Brain microvascular endothelial cell (primary cell): ENCODE measurements around the gene SLC36A3.
"Not testable (repeated sequence)": the region's sequence is repeated elsewhere in the genome, so short reads cannot be mapped to it uniquely, and the experiment has no call there.

Experiments used
- DNase-seq: peaks from one replicate; pipeline ENCODE4 v3.0.0-alpha.2; 2020
- H3K27ac ChIP-seq: fragments of 250-450 bp; sonication (Bioruptor Pico); 2 replicates; pipeline ENCODE4 v1.5.1; 2020; ENCODE audit warnings: mild to moderate bottlenecking, moderate library complexity
- H3K27me3 ChIP-seq: fragments of 250-450 bp; sonication (Bioruptor Pico); replicated peaks from 2 replicates; pipeline ENCODE4 v1.5.1; 2020; ENCODE audit warnings: mild to moderate bottlenecking
- H3K36me3 ChIP-seq: fragments of 250-450 bp; sonication (Bioruptor Pico); replicated peaks from 2 replicates; pipeline ENCODE4 v1.5.1; 2020; ENCODE audit warnings: mild to moderate bottlenecking
- H3K4me3 ChIP-seq: 2 replicates; pipeline ENCODE4 v1.5.1; 2011; ENCODE audit warnings: low read depth, mild to moderate bottlenecking, control low read depth, low read length, moderate library complexity
- in situ Hi-C: cut with HindIII; loops from 2 replicates; pipeline ENCODE4 v1.10.0; 2017; ENCODE audit warnings: low sequenced_read_pairs, low pct_ligation_motif_present
- TF ChIP-seq, protein P1 (sequence below): IDR thresholded peaks from 2 replicates; pipeline ENCODE4 v1.5.1; 2011; ENCODE audit warnings: low read depth, mild to moderate bottlenecking, moderate library complexity, low read length, control low read depth, inconsistent platforms; ENCODE audit errors: missing control alignments

Gene SLC36A3

GRCh38 chr5:151248651-151249050 is 54.9 kb downstream of the SLC36A3 start:
- TF ChIP-seq, protein P1, sequence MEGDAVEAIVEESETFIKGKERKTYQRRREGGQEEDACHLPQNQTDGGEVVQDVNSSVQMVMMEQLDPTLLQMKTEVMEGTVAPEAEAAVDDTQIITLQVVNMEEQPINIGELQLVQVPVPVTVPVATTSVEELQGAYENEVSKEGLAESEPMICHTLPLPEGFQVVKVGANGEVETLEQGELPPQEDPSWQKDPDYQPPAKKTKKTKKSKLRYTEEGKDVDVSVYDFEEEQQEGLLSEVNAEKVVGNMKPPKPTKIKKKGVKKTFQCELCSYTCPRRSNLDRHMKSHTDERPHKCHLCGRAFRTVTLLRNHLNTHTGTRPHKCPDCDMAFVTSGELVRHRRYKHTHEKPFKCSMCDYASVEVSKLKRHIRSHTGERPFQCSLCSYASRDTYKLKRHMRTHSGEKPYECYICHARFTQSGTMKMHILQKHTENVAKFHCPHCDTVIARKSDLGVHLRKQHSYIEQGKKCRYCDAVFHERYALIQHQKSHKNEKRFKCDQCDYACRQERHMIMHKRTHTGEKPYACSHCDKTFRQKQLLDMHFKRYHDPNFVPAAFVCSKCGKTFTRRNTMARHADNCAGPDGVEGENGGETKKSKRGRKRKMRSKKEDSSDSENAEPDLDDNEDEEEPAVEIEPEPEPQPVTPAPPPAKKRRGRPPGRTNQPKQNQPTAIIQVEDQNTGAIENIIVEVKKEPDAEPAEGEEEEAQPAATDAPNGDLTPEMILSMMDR: no peak
- in situ Hi-C loops: no loop called here
- H3K36me3 ChIP-seq: no peaks in the 10 kb centered on the region
- DNase-seq: no peak
- H3K27ac ChIP-seq: no peak overlapping the region
- peaks cover 2% of the 10 kb centered on the region for H3K27me3 ChIP-seq
- no peak overlapping the region for H3K4me3 ChIP-seq

- Histone ChIP-seq H3K36me3 (no peaks in the 10 kb centered on the region), H3K4me3 (no peak overlapping the region), H3K27me3 (peaks cover 2% of the 10 kb centered on the region), H3K27ac (no peak overlapping the region)
- no peak for DNase-seq
- in situ Hi-C loops: no loop called here
- TF ChIP-seq, protein P1: no peak
Measured at GRCh38 chr5:151245680-151246219, 57.8 kb downstream of the SLC36A3 start.

GRCh38 chr5:151244206-151244605 is 59.4 kb downstream of the SLC36A3 start:
- in situ Hi-C loops: no loop called here
- TF ChIP-seq, protein P1: no peak
- no peak overlapping the region for H3K27ac ChIP-seq
- H3K4me3 ChIP-seq: no peak overlapping the region
- DNase-seq: no peak
- H3K36me3 ChIP-seq: no peaks in the 10 kb centered on the region
- peaks cover 2% of the 10 kb centered on the region for H3K27me3 ChIP-seq

DNA sequence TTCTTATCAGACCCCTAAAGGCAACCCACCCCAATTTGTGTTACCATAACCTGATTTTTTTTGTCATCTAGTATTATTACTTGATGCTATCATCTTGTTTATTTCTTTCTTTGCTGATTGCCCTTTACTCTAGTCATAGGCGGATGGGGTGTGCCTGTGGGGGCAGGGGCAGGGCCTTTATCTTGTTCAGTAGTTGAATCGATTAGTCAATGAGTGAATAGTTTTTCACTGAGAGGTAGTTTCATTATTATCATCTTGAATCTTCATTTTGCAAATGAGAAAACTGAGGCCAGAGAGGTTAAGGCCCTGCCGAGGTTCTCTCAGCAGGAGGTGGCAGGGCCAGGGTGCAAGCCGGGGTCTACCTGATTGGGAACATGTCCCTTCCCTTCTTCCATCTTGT is 60.0 kb downstream of the SLC36A3 start:
- no peaks in the 10 kb centered on the region for H3K36me3 ChIP-seq
- DNase-seq: no peak
- TF ChIP-seq, protein P1: no peak
- in situ Hi-C loops: no loop called here
- H3K27me3 ChIP-seq: peaks cover 4% of the 10 kb centered on the region
- H3K27ac ChIP-seq: no peak overlapping the region
- no peak overlapping the region for H3K4me3 ChIP-seq

- no peak overlapping the region for H3K27ac ChIP-seq
- H3K36me3 ChIP-seq: no peaks in the 10 kb centered on the region
- H3K4me3 ChIP-seq: no peak overlapping the region
- in situ Hi-C loops: no loop called here
- no peak for DNase-seq
- TF ChIP-seq, protein P1: no peak
- peaks cover 8% of the 10 kb centered on the region for H3K27me3 ChIP-seq
Measured at GRCh38 chr5:151243127-151243526, 60.4 kb downstream of the SLC36A3 start.

DNA sequence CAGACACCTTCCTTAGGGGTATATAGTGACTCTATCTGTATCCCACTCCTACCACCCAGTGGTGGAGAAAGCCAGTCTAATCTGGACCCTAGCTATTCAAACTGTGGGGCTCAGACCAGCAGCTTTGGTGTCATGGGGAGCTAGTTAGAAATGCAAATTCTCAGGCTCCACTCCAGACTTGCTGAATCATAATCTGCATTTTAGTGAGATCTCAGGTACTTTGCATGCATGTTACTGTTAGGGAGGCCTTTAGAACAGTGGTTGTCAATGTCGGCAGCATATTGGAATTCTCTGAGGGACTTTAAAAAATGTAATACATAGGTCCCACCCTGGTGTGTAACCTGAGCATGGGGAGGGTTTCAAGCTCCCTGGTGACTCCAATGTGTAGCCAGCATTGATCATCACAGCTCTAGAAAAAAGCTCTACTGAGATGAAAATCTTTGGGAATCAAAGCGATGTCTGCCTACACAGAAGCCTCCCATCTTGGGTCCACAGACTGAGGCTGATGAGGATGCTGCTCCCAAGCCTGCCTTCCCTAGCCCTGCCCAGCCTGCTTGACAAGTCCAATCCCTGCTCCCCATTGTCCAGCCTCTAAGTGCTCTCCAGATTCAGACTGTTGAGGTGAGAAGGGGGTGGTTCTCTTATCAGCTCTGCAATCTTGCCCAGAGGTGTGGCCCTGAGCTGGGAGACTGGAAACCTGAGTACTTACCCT is 62.5 kb downstream of the SLC36A3 start:
- TF ChIP-seq, protein P1: no peak
- peaks cover 10% of the 10 kb centered on the region for H3K27me3 ChIP-seq
- no peak for DNase-seq
- no peaks in the 10 kb centered on the region for H3K36me3 ChIP-seq
- no peak overlapping the region for H3K27ac ChIP-seq
- H3K4me3 ChIP-seq: no peak overlapping the region
- in situ Hi-C loops: no loop called here

- H3K4me3 ChIP-seq, DNase-seq, H3K27ac ChIP-seq, H3K36me3 ChIP-seq, in situ Hi-C loops: not testable (repeated sequence)
- peaks cover 10% of the 10 kb centered on the region for H3K27me3 ChIP-seq
Measured at GRCh38 chr5:151240268-151240835, 63.2 kb downstream of the SLC36A3 start.
